GM23338 (cell line): Measurements from ENCODE around the gene TUBAL3. TPM values are rescaled to one million over a fixed set of nuclear protein-coding genes. Genes with fewer than 3 reads are reported as not detected.

Experiments
- ATAC-seq: fragments of 200-7000 bp; cut with Tn5 transposase; 3 replicates; pipeline ENCODE4 v1.9.1; 2020
- DNase-seq: peaks from one replicate; pipeline ENCODE4 v3.0.0-alpha.2; 2015; ENCODE audit warnings: low spot score
- H2AFZ ChIP-seq: fragments of 200-600 bp; sonication (generic); 2 replicates; pipeline ENCODE4 v1.8.0; 2016; ENCODE audit warnings: antibody characterized with exemption, mild to moderate bottlenecking, moderate library complexity
- H3F3A ChIP-seq: fragments of 200-600 bp; sonication (generic); replicated peaks from 2 replicates; pipeline ENCODE4 v1.8.0; 2017; ENCODE audit warnings: antibody characterized with exemption, mixed run types, low read depth
- H3K27ac ChIP-seq: fragments of 200-600 bp; sonication (generic); 2 replicates; pipeline ENCODE4 v1.6.1; 2016; ENCODE audit warnings: low read depth
- H3K27me3 ChIP-seq: fragments of 200-600 bp; sonication (generic); 2 replicates; pipeline ENCODE4 v1.8.0; 2016; ENCODE audit warnings: mild to moderate bottlenecking, mixed run types, moderate library complexity; ENCODE audit not compliant: insufficient read depth
- H3K36me3 ChIP-seq: fragments of 200-600 bp; sonication (generic); 2 replicates; pipeline ENCODE4 v1.8.0; 2016; ENCODE audit warnings: mild to moderate bottlenecking; ENCODE audit not compliant: insufficient read depth
- H3K4me1 ChIP-seq: fragments of 200-600 bp; sonication (generic); 2 replicates; pipeline ENCODE4 v1.8.0; 2016; ENCODE audit warnings: mild to moderate bottlenecking, moderate library complexity; ENCODE audit not compliant: insufficient read depth
- H3K4me2 ChIP-seq: fragments of 200-600 bp; sonication (generic); 2 replicates; pipeline ENCODE4 v1.7.1; 2017; ENCODE audit warnings: mixed run types
- H3K4me3 ChIP-seq: fragments of 200-600 bp; sonication (generic); 2 replicates; pipeline ENCODE4 v1.6.1; 2016; ENCODE audit warnings: mixed run types
- H3K79me2 ChIP-seq: fragments of 200-600 bp; sonication (generic); replicated peaks from 2 replicates; pipeline ENCODE4 v1.8.0; 2017; ENCODE audit warnings: mild to moderate bottlenecking; ENCODE audit not compliant: insufficient read depth
- H3K9me2 ChIP-seq: fragments of 200-600 bp; sonication (generic); 2 replicates; pipeline ENCODE4 v1.8.0; 2017; ENCODE audit not compliant: insufficient read depth
- H4K20me1 ChIP-seq: fragments of 200-600 bp; sonication (generic); replicated peaks from 2 replicates; pipeline ENCODE4 v1.8.0; 2017; ENCODE audit warnings: mild to moderate bottlenecking; ENCODE audit not compliant: insufficient read depth
- H3K27ac Mint-ChIP-seq: 2 replicates; pipeline ENCODE4 v1.8.0; 2020; ENCODE audit warnings: inconsistent platforms, mild to moderate bottlenecking, moderate library complexity, mixed read lengths
- H3K27me3 Mint-ChIP-seq: 3 replicates; pipeline ENCODE4 v1.8.0; 2022; ENCODE audit warnings: low read depth, mild to moderate bottlenecking, moderate library complexity, mixed read lengths, inconsistent platforms; ENCODE audit not compliant: insufficient read depth, poor library complexity
- H3K36me3 Mint-ChIP-seq: 3 replicates; pipeline ENCODE4 v1.8.0; 2021; ENCODE audit warnings: low read depth, mild to moderate bottlenecking, inconsistent platforms, moderate library complexity, mixed read lengths
- H3K4me1 Mint-ChIP-seq: 3 replicates; pipeline ENCODE4 v1.8.0; 2020; ENCODE audit warnings: mild to moderate bottlenecking, inconsistent platforms, mixed read lengths
- H3K4me3 Mint-ChIP-seq: 3 replicates; pipeline ENCODE4 v1.8.0; 2021; ENCODE audit warnings: moderate library complexity, mild to moderate bottlenecking, inconsistent platforms, mixed read lengths
- H3K9me3 Mint-ChIP-seq: 3 replicates; pipeline ENCODE4 v1.8.0; 2020; ENCODE audit warnings: moderate library complexity, mild to moderate bottlenecking, inconsistent platforms, mixed read lengths
- CREB1 ChIP-seq: fragments of 250-450 bp; sonication (Bioruptor Pico); IDR thresholded peaks from 2 replicates; pipeline ENCODE4 v1.5.0; 2020; ENCODE audit warnings: low read depth, mild to moderate bottlenecking, moderate library complexity
- ETS1 ChIP-seq: IDR thresholded peaks from 2 replicates; pipeline ENCODE4 v1.6.1; 2016; ENCODE audit warnings: antibody characterized with exemption
- EZH2 ChIP-seq: fragments of 200-600 bp; sonication (generic); IDR thresholded peaks from one replicate; pipeline ENCODE4 v1.8.0; 2017; ENCODE audit warnings: antibody characterized with exemption, mild to moderate bottlenecking, low read depth; ENCODE audit not compliant: unreplicated experiment
- EZH2phosphoT487 ChIP-seq: fragments of 200-600 bp; sonication (generic); IDR thresholded peaks from one replicate; pipeline ENCODE4 v1.8.1; 2018; ENCODE audit warnings: antibody characterized with exemption; ENCODE audit not compliant: unreplicated experiment
- POLR2AphosphoS5 ChIP-seq: IDR thresholded peaks from 2 replicates; pipeline ENCODE4 v1.6.1; 2016; ENCODE audit warnings: antibody characterized with exemption, low read depth
- STAT1 ChIP-seq: IDR thresholded peaks from one replicate; pipeline ENCODE4 v1.6.1; 2016; ENCODE audit warnings: antibody characterized with exemption; ENCODE audit not compliant: unreplicated experiment
- ZNF331 ChIP-seq: fragments of 250-450 bp; sonication (Bioruptor Pico); IDR thresholded peaks from 2 replicates; pipeline ENCODE4 v1.5.0; 2020; ENCODE audit warnings: low read depth, mild to moderate bottlenecking, moderate library complexity
- polyA plus RNA-seq: library from polyadenylated mRNA; unstranded; fragments of >200 nt; fragmentation: Nextera tagmentation; extraction: Ambion mirVana; gene quantifications from 2 replicates; pipeline ENCODE4 v1.2.1, GENCODE V29; 2016
- total RNA-seq: library from RNA; depleted of rRNA; stranded (reverse); fragments of >200 nt; shearing (Covaris generic); gene quantifications from 2 replicates; pipeline ENCODE4 v1.2.3, GENCODE V29; 2014
- TF ChIP-seq, protein P1 (sequence below), 2 experiments: fragments of 200-600 bp in 1 of 2; sonication (generic) in 1 of 2; conservative IDR thresholded peaks; 2 replicates each; pipeline versions ENCODE4 v1.5.1 to v1.6.1; 2016 to 2017; ENCODE audit warnings: antibody characterized with exemption in 2 of 2, low read depth in 2 of 2, mild to moderate bottlenecking in 2 of 2, moderate library complexity in 1 of 2

The TUBAL3 gene
- total and polyA plus RNA-seq, 2 experiments from 2014 or later: not detected

DNA sequence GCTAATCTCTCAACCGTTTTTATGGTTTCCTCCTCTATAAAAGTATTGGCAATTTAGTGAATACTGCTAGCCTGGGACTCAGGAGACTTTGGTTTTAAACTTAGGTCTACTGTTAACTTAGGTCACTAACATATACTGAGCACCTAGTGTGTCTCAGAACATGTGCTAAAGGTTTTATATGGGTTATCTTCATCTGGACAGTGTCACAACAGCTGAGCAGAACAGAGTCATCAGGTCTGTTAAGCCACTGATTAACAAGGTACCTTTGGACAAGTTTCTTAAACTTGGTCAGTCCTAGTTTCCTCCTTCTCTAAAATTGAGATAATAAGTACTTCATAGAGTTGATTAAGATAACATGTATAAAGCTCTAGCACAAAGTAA is 38.4 kb upstream of the TUBAL3 start (continued):
- no peak for TF ChIP-seq EZH2
- no peak for TF ChIP-seq ZNF331 (CRISPR knock-in tag)
- TF ChIP-seq POLR2AphosphoS5: no peak
- TF ChIP-seq CREB1 (CRISPR knock-in tag): no peak

DNA sequence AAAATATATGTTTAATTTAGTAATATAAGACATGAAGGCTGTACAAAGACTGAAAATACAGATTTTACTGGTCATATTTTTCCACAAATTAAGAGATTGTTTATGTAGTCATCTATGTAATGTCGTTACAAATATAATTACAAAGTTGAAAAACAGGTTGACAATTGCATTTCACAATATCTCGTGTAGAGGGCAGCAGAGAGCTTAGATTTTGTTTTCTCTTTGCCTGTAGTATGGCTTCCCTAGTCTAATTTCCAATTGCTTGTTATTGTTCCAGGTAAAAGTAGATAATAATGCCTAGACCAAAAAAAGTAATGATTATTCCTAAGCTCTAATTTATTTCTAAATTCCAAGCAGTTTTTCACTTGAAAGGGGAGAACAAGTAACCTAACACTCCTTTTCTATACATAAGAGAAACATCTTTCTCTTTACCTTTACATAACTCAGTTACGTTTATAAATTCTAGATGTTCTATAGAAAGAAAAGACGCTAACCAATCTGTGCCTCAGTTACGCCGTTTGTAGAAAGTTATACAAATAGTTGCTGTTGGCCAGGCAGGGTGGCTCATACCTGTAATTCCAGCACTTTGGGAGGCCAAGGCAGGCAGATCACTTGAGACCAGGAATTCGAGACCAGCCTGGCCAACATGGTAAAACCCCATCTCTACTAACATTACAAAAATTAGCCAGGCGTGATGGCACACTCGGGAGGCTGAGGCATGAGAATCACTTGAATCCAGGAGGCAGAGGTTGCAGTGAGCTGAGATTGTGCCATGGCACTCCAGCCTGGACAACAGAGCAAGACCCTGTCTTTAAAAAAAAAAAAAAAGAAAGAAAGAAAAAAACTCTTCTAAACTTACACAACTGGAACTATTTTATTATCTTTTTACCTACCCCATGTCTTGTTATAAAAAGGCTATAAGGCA is 37.7 kb upstream of the TUBAL3 start:
- no peak for ATAC-seq
- H3F3A ChIP-seq: no peaks in the 10 kb centered on the region
- TF ChIP-seq POLR2AphosphoS5: no peak
- TF ChIP-seq ZNF331 (CRISPR knock-in tag): no peak
- no peak for TF ChIP-seq EZH2
- no peak for TF ChIP-seq CREB1 (CRISPR knock-in tag)
- TF ChIP-seq, protein P1, sequence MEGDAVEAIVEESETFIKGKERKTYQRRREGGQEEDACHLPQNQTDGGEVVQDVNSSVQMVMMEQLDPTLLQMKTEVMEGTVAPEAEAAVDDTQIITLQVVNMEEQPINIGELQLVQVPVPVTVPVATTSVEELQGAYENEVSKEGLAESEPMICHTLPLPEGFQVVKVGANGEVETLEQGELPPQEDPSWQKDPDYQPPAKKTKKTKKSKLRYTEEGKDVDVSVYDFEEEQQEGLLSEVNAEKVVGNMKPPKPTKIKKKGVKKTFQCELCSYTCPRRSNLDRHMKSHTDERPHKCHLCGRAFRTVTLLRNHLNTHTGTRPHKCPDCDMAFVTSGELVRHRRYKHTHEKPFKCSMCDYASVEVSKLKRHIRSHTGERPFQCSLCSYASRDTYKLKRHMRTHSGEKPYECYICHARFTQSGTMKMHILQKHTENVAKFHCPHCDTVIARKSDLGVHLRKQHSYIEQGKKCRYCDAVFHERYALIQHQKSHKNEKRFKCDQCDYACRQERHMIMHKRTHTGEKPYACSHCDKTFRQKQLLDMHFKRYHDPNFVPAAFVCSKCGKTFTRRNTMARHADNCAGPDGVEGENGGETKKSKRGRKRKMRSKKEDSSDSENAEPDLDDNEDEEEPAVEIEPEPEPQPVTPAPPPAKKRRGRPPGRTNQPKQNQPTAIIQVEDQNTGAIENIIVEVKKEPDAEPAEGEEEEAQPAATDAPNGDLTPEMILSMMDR (conservative IDR thresholded peaks at IDR 0.05; ENCODE audit: low read depth in 2 of 2): peak; percentile 68 to 82

DNA sequence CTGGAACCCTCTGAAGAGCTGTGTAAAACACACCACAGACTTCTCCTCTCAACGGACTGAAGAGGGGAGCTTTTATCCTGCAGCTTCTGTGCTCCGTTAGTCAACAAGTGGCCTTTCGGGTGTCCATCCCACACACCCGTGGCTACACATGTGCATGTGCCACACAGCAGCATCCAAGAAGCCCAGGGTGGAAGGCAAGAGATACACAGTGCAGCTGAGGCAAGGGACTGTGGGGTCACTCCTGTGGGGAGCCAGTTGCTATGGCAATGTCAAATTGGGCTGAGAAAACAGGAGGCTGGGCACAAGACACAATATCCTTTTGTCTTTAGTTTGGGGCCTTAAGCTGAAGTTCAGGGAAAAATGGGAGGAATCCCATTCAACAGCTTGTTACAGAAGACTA is 36.5 kb upstream of the TUBAL3 start:
- DNase-seq: peak; percentile 49
- no peak overlapping the region for H3K4me3 Mint-ChIP-seq
- TF ChIP-seq STAT1 (no peak), ETS1 (no peak), EZH2phosphoT487 (no peak), ZNF331 (CRISPR knock-in tag) (no peak)
- TF ChIP-seq, protein P1 (conservative IDR thresholded peaks at IDR 0.05; ENCODE audit: low read depth in 2 of 2): no peak

More for the DNA sequence above, 37.7 kb upstream of the TUBAL3 start:
- Histone ChIP-seq H3K4me3 (no peak overlapping the region), H3K9me2 (no peaks in the 10 kb centered on the region), H3K4me2 (no peak overlapping the region), H2AFZ (no peak overlapping the region), H3K27me3 (no peaks in the 10 kb centered on the region), H3K27ac (no peak overlapping the region), H4K20me1 (no peaks in the 10 kb centered on the region), H3K79me2 (peaks cover 22% of the 10 kb centered on the region), H3K4me1 (peaks cover 6% of the 10 kb centered on the region), H3K36me3 (no peaks in the 10 kb centered on the region)
- peak; percentile 65 for DNase-seq
- H3K4me1 Mint-ChIP-seq: peaks cover 12% of the 10 kb centered on the region; the same call in 2 of the 3 replicates
- no peaks in the 10 kb centered on the region for H3K27me3 Mint-ChIP-seq
- H3K4me3 Mint-ChIP-seq: no peak overlapping the region
- no peaks in the 10 kb centered on the region for H3K9me3 Mint-ChIP-seq
- H3K36me3 Mint-ChIP-seq: no peaks in the 10 kb centered on the region; the same call in 2 of the 3 replicates
- H3K27ac Mint-ChIP-seq: no peak overlapping the region

More for the DNA sequence above, 36.5 kb upstream of the TUBAL3 start:
- Histone ChIP-seq H3K4me2 (no peak overlapping the region), H3K36me3 (no peaks in the 10 kb centered on the region), H2AFZ (no peak overlapping the region), H3K27ac (peak overlapping the region; percentile 47; the same call in 1 of the 2 replicates), H3K4me3 (no peak overlapping the region), H3K4me1 (peaks cover 5% of the 10 kb centered on the region), H3K27me3 (no peaks in the 10 kb centered on the region), H4K20me1 (no peaks in the 10 kb centered on the region), H3K9me2 (no peaks in the 10 kb centered on the region), H3K79me2 (peaks cover 24% of the 10 kb centered on the region), H3F3A (no peaks in the 10 kb centered on the region)
- Mint-ChIP-seq H3K36me3 (no peaks in the 10 kb centered on the region; the same call in 2 of the 3 replicates), H3K4me1 (peaks cover 4% of the 10 kb centered on the region; the same call in 2 of the 3 replicates), H3K27me3 (no peaks in the 10 kb centered on the region), H3K27ac (no peak overlapping the region), H3K9me3 (no peaks in the 10 kb centered on the region)
- ATAC-seq: no peak; the same call in 2 of the 3 replicates
